K562 (cell line): Measurements from ENCODE around the gene AKAIN1. TPM values are rescaled to one million over a fixed set of nuclear protein-coding genes. Genes with fewer than 3 reads are reported as not detected.

Experiments used
- ATAC-seq: fragments of 200-7000 bp; cut with Tn5 transposase; 3 replicates; pipeline ENCODE4 v1.9.1; 2020; ENCODE audit warnings: moderate library complexity
- BruUV-seq: library from RNA; stranded (reverse); fragments of 400-500 nt; replicated peaks from 2 replicates; lab custom pipeline; 2021; lab: Mats Ljungman, UMichigan
- CTCF ChIA-PET: fragments of 300-600 bp; formaldehyde crosslinking; extraction: SDS; loops from one replicate; lab custom pipeline; 2021; ENCODE audit warnings: low intra/inter-chr PET ratio; lab: Yijun Ruan, JAX
- POLR2A ChIA-PET: fragments of 300-600, 350-650 bp; sonication (Branson Sonifier 250); formaldehyde crosslinking; extraction: SDS; loops from one replicate; lab custom pipeline; 2021; ENCODE audit warnings: antibody characterized with exemption, inconsistent platforms; lab: Yijun Ruan, JAX
- DNase-seq, 4 experiments: peaks; one replicate each; pipeline versions ENCODE4 v3.0.0 to v3.0.0-alpha.2; 2011 to 2018; ENCODE audit warnings: low spot score in 3 of 4, mixed read lengths in 3 of 4; ENCODE audit errors: extremely low read depth in 1 of 4
- FAIRE-seq: peaks from 2 replicates; lab custom pipeline; 2011; peaks lifted over from hg19 to GRCh38; lab: Jason Lieb, UNC
- H2AFZ ChIP-seq: 2 replicates; pipeline ENCODE4 v1.6.0; 2011; ENCODE audit warnings: low read depth, low read length, control low read depth, inconsistent platforms
- H3K27ac ChIP-seq: fragments of 200-600 bp; 3 replicates; pipeline ENCODE4 v1.8.0; 2011; ENCODE audit warnings: low read depth, mild to moderate bottlenecking, control low read depth, inconsistent platforms, low read length, moderate library complexity, mixed read lengths; ENCODE audit errors: extremely low read depth
- H3K27me3 ChIP-seq, 2 experiments: fragments of 300-600 bp in 1 of 2; 2 replicates in 1 of 2; 3 replicates in 1 of 2; pipeline versions ENCODE4 v1.6.0 to v1.8.0; 2011; ENCODE audit warnings: inconsistent platforms in 2 of 2, low read length in 2 of 2, mild to moderate bottlenecking in 1 of 2, mixed read lengths in 1 of 2, moderate library complexity in 1 of 2; ENCODE audit not compliant: control insufficient read depth in 2 of 2, insufficient read depth in 2 of 2
- H3K36me3 ChIP-seq: fragments of 300-600 bp; 3 replicates; pipeline ENCODE4 v1.8.0; 2011; ENCODE audit warnings: mild to moderate bottlenecking, low read length, inconsistent platforms; ENCODE audit not compliant: control insufficient read depth, insufficient read depth
- H3K4me1 ChIP-seq, 2 experiments: fragments of 200-600 bp in 1 of 2; replicated peaks in 1 of 2; 2 replicates in 1 of 2; 3 replicates in 1 of 2; pipeline versions ENCODE4 v1.5.1 to v1.8.0; 2011; ENCODE audit warnings: inconsistent platforms in 2 of 2, low read length in 2 of 2, mild to moderate bottlenecking in 1 of 2, mixed read lengths in 1 of 2, moderate library complexity in 1 of 2; ENCODE audit not compliant: control insufficient read depth in 2 of 2, insufficient read depth in 2 of 2
- H3K4me2 ChIP-seq: 2 replicates; pipeline ENCODE4 v1.6.1; 2011; ENCODE audit warnings: low read length, control low read depth, inconsistent platforms, mixed read lengths; ENCODE audit not compliant: insufficient read depth
- H3K4me3 ChIP-seq: fragments of 200-600 bp; sonication (generic), shearing (Covaris generic); 2 replicates; pipeline ENCODE4 v1.5.1; 2016; ENCODE audit warnings: control low read depth, inconsistent platforms
- H3K79me2 ChIP-seq: fragments of 200-600 bp; 3 replicates; pipeline ENCODE4 v1.8.0; 2011; ENCODE audit warnings: low read length, inconsistent platforms; ENCODE audit not compliant: control insufficient read depth, insufficient read depth
- H3K9ac ChIP-seq, 2 experiments: 2 replicates each; pipeline versions ENCODE4 v1.6.0 to v1.6.1; 2011; ENCODE audit warnings: low read depth in 2 of 2, low read length in 2 of 2, control low read depth in 1 of 2, inconsistent platforms in 1 of 2, mild to moderate bottlenecking in 1 of 2, mixed read lengths in 1 of 2; ENCODE audit not compliant: insufficient read depth in 1 of 2
- H3K9me1 ChIP-seq: one replicate; pipeline ENCODE4 v1.6.0; 2011; ENCODE audit warnings: inconsistent platforms, mild to moderate bottlenecking, low read length, moderate library complexity; ENCODE audit not compliant: control insufficient read depth, insufficient read depth
- H3K9me3 ChIP-seq: replicated peaks from 2 replicates; pipeline ENCODE4 v1.5.1; 2011; ENCODE audit warnings: low read depth, low read length, inconsistent platforms; ENCODE audit not compliant: control insufficient read depth, insufficient read depth
- H4K20me1 ChIP-seq: replicated peaks from 2 replicates; pipeline ENCODE4 v1.6.1; 2011; ENCODE audit warnings: low read length, inconsistent platforms, mixed read lengths; ENCODE audit not compliant: control insufficient read depth, insufficient read depth
- AFF4 ChIP-seq: sonication (generic); formaldehyde crosslinking; IDR thresholded peaks from 2 replicates; pipeline ENCODE4 v1.8.0; 2023; ENCODE audit warnings: mild to moderate bottlenecking, missing genetic modification reagents
- CCNT2 ChIP-seq: IDR thresholded peaks from 2 replicates; pipeline ENCODE4 v1.6.1; 2011; ENCODE audit warnings: borderline replicate concordance, low read depth, mild to moderate bottlenecking, moderate library complexity, mixed read lengths, low read length; ENCODE audit not compliant: insufficient read length; ENCODE audit errors: extremely low read depth
- E2F8 ChIP-seq: fragments of 450-650 bp; IDR thresholded peaks from 2 replicates; pipeline ENCODE4 v1.7.1; 2018; ENCODE audit warnings: mild to moderate bottlenecking, low read depth; ENCODE audit not compliant: partially characterized antibody
- EP400 ChIP-seq: fragments of 450-650 bp; IDR thresholded peaks from 2 replicates; pipeline ENCODE4 v1.6.1; 2017; ENCODE audit warnings: antibody characterized with exemption, mild to moderate bottlenecking, moderate library complexity
- ETV5 ChIP-seq: sonication (generic); formaldehyde crosslinking; IDR thresholded peaks from 2 replicates; pipeline ENCODE4 v1.4.0; 2020; ENCODE audit warnings: low read depth, mild to moderate bottlenecking, missing genetic modification reagents
- MAFK ChIP-seq: IDR thresholded peaks from 2 replicates; pipeline ENCODE4 v1.6.1; 2011; ENCODE audit warnings: low read length, improper control_type of control experiment
- PCBP1 ChIP-seq: fragments of 200-400 bp; formaldehyde crosslinking; IDR thresholded peaks from 2 replicates; pipeline ENCODE4 v1.6.1; 2018; ENCODE audit warnings: mild to moderate bottlenecking, low read depth, low read length; ENCODE audit not compliant: poor library complexity, severe bottlenecking
- PHF8 ChIP-seq: fragments of 200-600 bp; sonication (generic); IDR thresholded peaks from 2 replicates; pipeline ENCODE4 v1.6.1; 2012; ENCODE audit warnings: mixed run types, mild to moderate bottlenecking, inconsistent platforms, low read length, moderate library complexity, borderline replicate concordance
- POLR2G ChIP-seq: fragments of 200-400 bp; formaldehyde crosslinking; IDR thresholded peaks from 2 replicates; pipeline ENCODE4 v1.6.1; 2017; ENCODE audit warnings: low read depth, mild to moderate bottlenecking, antibody characterized with exemption, low read length, moderate library complexity
- TEAD4 ChIP-seq, 2 experiments: sonication (generic) in 1 of 2; formaldehyde crosslinking in 1 of 2; IDR thresholded peaks; 2 replicates each; pipeline versions ENCODE4 v1.6.1 to v1.8.0; 2012 to 2022; ENCODE audit warnings: borderline replicate concordance in 1 of 2, inconsistent platforms in 1 of 2, low read length in 1 of 2, mild to moderate bottlenecking in 1 of 2, missing genetic modification reagents in 1 of 2
- ZBTB12 ChIP-seq: fragments of 250-450 bp; sonication (Bioruptor Pico); IDR thresholded peaks from 2 replicates; pipeline ENCODE4 v1.4.0; 2020
- ZNF778 ChIP-seq: fragments of 450-650 bp; formaldehyde crosslinking; IDR thresholded peaks from 2 replicates; pipeline ENCODE4 v1.4.0; 2020; ENCODE audit warnings: mild to moderate bottlenecking, moderate library complexity
- WGBS: fragments of 100-300 bp; shearing (Covaris generic); methylation state at CpG from one replicate; pipeline ENCODE4 v1.1.6; 2016; ENCODE audit warnings: low coverage, mixed read lengths; ENCODE audit not compliant: insufficient coverage; ENCODE audit errors: missing lambda C conversion rate; 5-methylcytosine and 5-hydroxymethylcytosine counted together
- in situ Hi-C: fragments of 300-500 bp; cut with MboI; formaldehyde crosslinking; loops from 4 replicates; pipeline ENCODE4 v1.15.0; 2018; ENCODE audit warnings: inconsistent platforms, mixed read lengths
- intact Hi-C: fragments of 100-400 bp; cut with micrococcal nuclease; formaldehyde crosslinking; loops from 2 replicates; pipeline ENCODE4 v1.14.2; 2022
- polyA plus RNA-seq, 8 experiments: library from polyadenylated mRNA; depleted of rRNA in 4 of 8; stranded (reverse) in 5 of 8; unstranded in 3 of 8; fragments of >200 nt; fragmentation: Nextera tagmentation in 2 of 8; fragmentation: Illumina TruSeq in 1 of 8; extraction: Ambion mirVana in 2 of 8; extraction: Trizol in 1 of 8; gene quantifications; 2 replicates each; pipeline versions ENCODE4 v1.2.1 to v1.2.3, GENCODE V29; 2011 to 2014; ENCODE audit warnings: inconsistent platforms in 1 of 8, missing spikeins in 1 of 8
- total RNA-seq, 7 experiments: library from RNA; depleted of rRNA in 6 of 7; stranded (reverse); fragments of >200 nt in 6 of 7; fragmentation: Illumina TruSeq in 2 of 7; extraction: Trizol in 2 of 7; gene quantifications; 2 replicates each; pipeline versions ENCODE4 v1.2.1 to v1.2.3, GENCODE V29; 2011 to 2021; ENCODE audit warnings: low replicate concordance in 1 of 7

AKAIN1 gene
- total and polyA plus RNA-seq, 9 of the 15 experiments (the other 6 are each of a cell fraction or from before 2014, with no cell fraction given), result not detected

- no peaks in the 10 kb centered on the region for H3K9me3 ChIP-seq
- H2AFZ ChIP-seq, result peak overlapping the region; percentile 94
- peaks cover 28% of the 10 kb centered on the region; the same call in 1 of the 3 replicates for H3K36me3 ChIP-seq
- CTCF ChIA-PET, result no interaction called here
- peak; percentile 78 for FAIRE-seq
- peaks cover 33% of the 10 kb centered on the region for H3K79me2 ChIP-seq
- no peaks in the 10 kb centered on the region for H3K9me1 ChIP-seq
- no peaks in the 10 kb centered on the region for H3K27me3 ChIP-seq
- in situ Hi-C loops (no loop called here), intact Hi-C loops (loop anchor here (1.0 kb wide), 1 partner anchor 58 kb away; no protein-coding TSS in a partner anchor)
- peaks cover 3 to 20% of the 10 kb centered on the region in 2 experiments for H3K4me1 ChIP-seq
- H3K9ac ChIP-seq, result peak overlapping the region; percentile 85 to 95
- peak overlapping the region; percentile 98 for H3K4me2 ChIP-seq
- H3K4me3 ChIP-seq, result peak overlapping the region; percentile 76
- POLR2A ChIA-PET, result interaction anchor here (0.5 to 3.1 kb wide), 10 partner anchors 8 to 1707 kb away, joined by 3 to 25 read pairs (median 3); partner anchors contain the start of gene ZBTB14
- peak; percentile 96 for ATAC-seq
- no TSS peak for BruUV-seq
- H3K27ac ChIP-seq, result peak overlapping the region; percentile 92
- DNase-seq, result peak; percentile 87 to 95 (median 88)
- H4K20me1 ChIP-seq, result no peaks in the 10 kb centered on the region
- WGBS, result under 1% methylated on average over 64 of the region's 71 CpGs
- 0 out of 2 replicates have a peak, but pooled peaks have one; percentile 12 for TF ChIP-seq TEAD4 (IDR thresholded peaks at IDR 0.05; ENCODE audit: low read length)
- no peak for TF ChIP-seq TEAD4 (CRISPR knock-in tag; IDR thresholded peaks at IDR 0.05; ENCODE audit: borderline replicate concordance)
- TF ChIP-seq PHF8, result peak; percentile 99
- peak; percentile 97 for TF ChIP-seq EP400
- TF ChIP-seq PCBP1, result peak; percentile 88
- no peak for TF ChIP-seq ZNF778 (CRISPR knock-in tag)
- peak; percentile 77 for TF ChIP-seq CCNT2
- TF ChIP-seq AFF4, result peak; percentile 55
- peak; percentile 97 for TF ChIP-seq POLR2G
- TF ChIP-seq ETV5 (CRISPR knock-in tag), result peak; percentile 95
- TF ChIP-seq E2F8, result peak; percentile 89
- TF ChIP-seq ZBTB12 (CRISPR knock-in tag), result peak; percentile 93
- peak; percentile 4; the same call in 1 of the 2 replicates for TF ChIP-seq MAFK
Observed at GRCh38 chr18:5237723-5238370, 40.8 kb upstream of the AKAIN1 start.
